ENCODE measurements around the gene BSN. TPM values are rescaled to one million over a fixed set of nuclear protein-coding genes. Genes with fewer than 3 reads are reported as not detected.

Gene BSN
- total RNA-seq, 4 donors from 2014 or later = 0.11 to 0.19 (median 0.16) TPM

DNA sequence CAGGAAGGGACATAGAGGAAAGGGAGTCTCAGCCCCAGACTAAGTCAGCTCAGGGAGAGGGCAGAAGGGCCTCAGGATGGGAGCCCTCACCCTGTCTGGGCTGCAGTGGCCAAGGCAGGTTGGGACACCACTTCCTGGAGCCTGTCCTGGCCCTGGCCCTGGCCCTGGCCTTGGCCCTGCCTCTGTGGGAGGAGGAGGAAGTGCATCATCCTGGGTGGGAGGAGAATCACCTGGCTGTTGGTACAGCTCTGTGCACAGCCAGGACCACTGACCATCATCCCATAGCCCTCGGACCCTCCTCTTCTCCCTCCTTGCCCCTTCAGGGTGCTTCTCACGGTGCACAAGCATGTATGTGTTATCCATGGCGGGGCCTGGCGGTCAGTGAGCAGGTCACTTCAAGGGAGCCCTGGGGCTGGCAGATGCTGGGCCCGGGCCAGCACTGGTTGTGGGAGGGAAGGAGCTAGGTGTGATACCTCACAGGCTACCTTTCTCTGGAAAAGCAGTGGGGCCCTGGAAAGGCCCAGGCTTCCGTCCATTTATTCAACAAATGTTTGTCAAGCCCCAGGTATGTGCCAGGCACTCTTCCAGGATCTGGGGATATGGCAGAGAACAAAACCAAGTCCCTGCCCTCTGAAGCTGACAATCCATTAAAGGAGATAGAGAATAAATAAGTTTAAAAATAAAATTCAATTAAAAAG, 111.7 kb downstream of the BSN start:
- Histone ChIP-seq H3K4me1 (peaks cover 0 to 13% (median 4%) of the 10 kb centered on the region in 3 donors), H3K9me3 (no peaks in the 10 kb centered on the region), H3K27me3 (peaks cover 0 to 52% (median 0%) of the 10 kb centered on the region in 4 donors), H3K4me3 (no peak overlapping the region), H3K36me3 (no peaks in the 10 kb centered on the region), H3K27ac (no peak overlapping the region)
- DNase-seq = no peak
- intact Hi-C loops (cut with DNase I) = no loop called here
- WGBS, 2 donors = 40 to 92% methylated on average over 1 to 2 of the region's 6 CpGs
- TF ChIP-seq, protein P1, sequence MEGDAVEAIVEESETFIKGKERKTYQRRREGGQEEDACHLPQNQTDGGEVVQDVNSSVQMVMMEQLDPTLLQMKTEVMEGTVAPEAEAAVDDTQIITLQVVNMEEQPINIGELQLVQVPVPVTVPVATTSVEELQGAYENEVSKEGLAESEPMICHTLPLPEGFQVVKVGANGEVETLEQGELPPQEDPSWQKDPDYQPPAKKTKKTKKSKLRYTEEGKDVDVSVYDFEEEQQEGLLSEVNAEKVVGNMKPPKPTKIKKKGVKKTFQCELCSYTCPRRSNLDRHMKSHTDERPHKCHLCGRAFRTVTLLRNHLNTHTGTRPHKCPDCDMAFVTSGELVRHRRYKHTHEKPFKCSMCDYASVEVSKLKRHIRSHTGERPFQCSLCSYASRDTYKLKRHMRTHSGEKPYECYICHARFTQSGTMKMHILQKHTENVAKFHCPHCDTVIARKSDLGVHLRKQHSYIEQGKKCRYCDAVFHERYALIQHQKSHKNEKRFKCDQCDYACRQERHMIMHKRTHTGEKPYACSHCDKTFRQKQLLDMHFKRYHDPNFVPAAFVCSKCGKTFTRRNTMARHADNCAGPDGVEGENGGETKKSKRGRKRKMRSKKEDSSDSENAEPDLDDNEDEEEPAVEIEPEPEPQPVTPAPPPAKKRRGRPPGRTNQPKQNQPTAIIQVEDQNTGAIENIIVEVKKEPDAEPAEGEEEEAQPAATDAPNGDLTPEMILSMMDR (IDR thresholded peaks at IDR 0.05) = no peak
- TF ChIP-seq POLR2A (IDR thresholded peaks at IDR 0.05) = no peak

DNA sequence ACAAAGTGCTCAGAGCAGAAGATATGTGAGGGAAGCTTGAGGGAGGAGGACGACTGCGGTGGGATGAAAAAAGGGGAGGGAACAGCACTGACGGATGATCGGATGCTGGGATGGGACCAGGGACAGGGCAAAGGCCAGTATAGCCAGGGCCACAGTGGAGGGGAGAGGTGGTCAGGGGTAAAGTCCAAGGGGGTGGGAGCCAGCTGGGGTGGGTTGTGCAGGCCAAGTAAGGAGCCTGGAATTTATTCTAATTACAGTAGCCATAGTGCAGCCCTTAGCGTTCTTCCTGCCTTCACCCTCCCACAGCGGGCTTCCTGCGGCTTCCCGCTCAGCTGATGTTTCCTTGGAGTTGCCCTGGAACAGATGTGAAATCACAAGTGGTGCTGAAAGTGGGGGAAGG, 112.3 kb downstream of the BSN start:
- Histone ChIP-seq H3K4me1 (peaks cover 0 to 13% (median 4%) of the 10 kb centered on the region in 3 donors), H3K27me3 (peaks cover 0 to 52% (median 0%) of the 10 kb centered on the region in 4 donors), H3K27ac (no peak overlapping the region), H3K36me3 (no peaks in the 10 kb centered on the region), H3K4me3 (no peak overlapping the region), H3K9me3 (no peaks in the 10 kb centered on the region)
- 70 to 71% methylated on average over 5 to 8 of the region's 8 CpGs for WGBS, 2 donors
- no peak for DNase-seq
- no peak for TF ChIP-seq POLR2A (IDR thresholded peaks at IDR 0.05)
- TF ChIP-seq, protein P1 (IDR thresholded peaks at IDR 0.05) = no peak
- intact Hi-C loops (cut with DNase I) = no loop called here

DNA sequence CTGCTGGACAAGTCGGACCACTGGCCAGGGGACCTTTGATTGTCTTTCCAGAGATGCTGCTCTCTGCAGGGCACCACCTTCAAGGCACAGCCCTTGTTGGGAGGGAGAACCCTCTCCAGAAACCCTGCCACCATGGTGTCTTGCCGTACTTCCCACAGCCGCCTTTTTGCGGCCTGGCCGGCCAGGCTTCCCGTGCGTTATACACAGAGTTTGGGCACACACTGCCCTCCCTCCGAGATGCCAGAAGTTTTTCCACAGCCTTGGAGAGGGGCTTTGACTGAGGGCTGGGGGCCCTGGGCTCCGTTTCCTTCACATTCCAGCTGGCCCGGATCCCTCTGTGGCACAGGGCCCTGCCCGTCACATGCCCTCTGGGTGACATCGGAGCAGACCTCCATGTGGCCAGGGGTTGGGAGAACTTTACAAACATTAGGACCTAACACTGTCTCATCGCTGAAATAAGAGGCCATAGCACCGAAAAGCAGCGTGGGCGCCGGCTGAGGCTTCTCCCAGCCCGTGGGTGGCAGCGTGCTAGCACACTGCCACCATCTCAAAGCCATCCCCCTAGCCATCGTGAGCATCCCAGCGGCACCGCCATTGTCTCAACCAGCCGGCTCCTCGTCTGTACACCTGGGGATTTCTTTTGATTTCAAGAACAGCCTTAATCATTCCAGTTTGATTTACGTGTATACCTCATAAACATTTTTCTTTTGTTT, 113.6 kb downstream of the BSN start:
- H3K9me3 ChIP-seq = no peaks in the 10 kb centered on the region
- TF ChIP-seq, protein P1 (IDR thresholded peaks at IDR 0.05) = no peak
- TF ChIP-seq POLR2A (IDR thresholded peaks at IDR 0.05) = no peak
- WGBS, 2 donors = 66 to 69% methylated on average over 13 of the region's 25 CpGs
- no peak overlapping the region for H3K4me3 ChIP-seq
- no peak for DNase-seq
- peaks cover 0 to 13% (median 4%) of the 10 kb centered on the region in 3 donors for H3K4me1 ChIP-seq
- peaks cover 0 to 43% (median 0%) of the 10 kb centered on the region in 4 donors for H3K27me3 ChIP-seq
- no peaks in the 10 kb centered on the region for H3K36me3 ChIP-seq
- H3K27ac ChIP-seq = no peak overlapping the region
- intact Hi-C loops (cut with DNase I) = no loop called here

DNA sequence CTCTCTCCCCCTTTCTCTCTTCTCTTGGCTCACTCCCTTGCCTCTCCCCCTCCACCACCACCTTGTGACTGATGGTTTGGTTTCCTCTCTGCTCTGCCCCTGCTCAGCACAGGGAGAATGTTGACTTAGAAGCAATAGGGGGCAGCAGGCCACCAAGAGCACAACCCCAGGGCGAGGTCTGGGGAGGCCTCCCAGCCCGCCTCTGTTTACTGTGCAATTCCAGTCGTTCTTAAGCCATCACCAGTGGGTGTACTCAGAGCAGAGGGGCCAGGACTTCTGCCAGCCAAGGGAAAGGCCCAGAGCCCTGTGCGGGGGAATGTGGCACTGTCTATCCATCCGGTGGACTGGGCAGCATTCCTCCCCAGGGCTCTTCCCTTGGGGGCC, 114.1 kb downstream of the BSN start:
- peaks cover 4 to 18% (median 8%) of the 10 kb centered on the region in 3 donors for H3K4me1 ChIP-seq
- no peak for TF ChIP-seq POLR2A (IDR thresholded peaks at IDR 0.05)
- TF ChIP-seq, protein P1 (IDR thresholded peaks at IDR 0.05) = no peak
- intact Hi-C loops (cut with DNase I) = no loop called here

DNA sequence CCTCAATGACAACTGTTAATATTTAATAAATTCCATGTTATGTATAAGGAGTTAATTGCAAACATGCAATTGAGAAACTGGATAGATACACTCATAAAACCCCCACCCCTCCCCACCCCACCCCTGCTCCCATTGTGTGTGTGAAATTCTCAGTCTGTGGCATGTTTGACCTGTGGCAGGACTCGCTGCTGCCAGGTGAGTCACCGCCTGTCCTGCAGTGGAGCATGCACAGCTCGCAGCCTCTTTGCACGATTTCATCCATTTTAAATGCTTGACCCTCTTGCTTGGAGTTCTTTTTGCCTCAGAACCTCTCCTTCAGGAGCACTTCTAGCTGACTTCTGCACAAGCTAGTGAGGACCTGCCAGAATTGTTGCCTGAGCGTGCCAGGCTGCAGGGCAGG, 114.6 kb downstream of the BSN start:
- H3K36me3 ChIP-seq = no peaks in the 10 kb centered on the region
- H3K4me1 ChIP-seq = peaks cover 5 to 23% (median 9%) of the 10 kb centered on the region in 3 donors
- no peak overlapping the region for H3K27ac ChIP-seq
- no peak for DNase-seq
- no peak for TF ChIP-seq POLR2A (IDR thresholded peaks at IDR 0.05)
- TF ChIP-seq, protein P1 (IDR thresholded peaks at IDR 0.05) = no peak
- no peak overlapping the region for H3K4me3 ChIP-seq
- H3K27me3 ChIP-seq = peaks cover 0 to 35% (median 0%) of the 10 kb centered on the region in 4 donors
- intact Hi-C loops (cut with DNase I) = no loop called here
- 24 to 59% methylated on average over 4 of the region's 5 CpGs for WGBS, 2 donors
- H3K9me3 ChIP-seq = no peaks in the 10 kb centered on the region

More for the DNA sequence above, 114.1 kb downstream of the BSN start:
- Histone ChIP-seq H3K27ac (no peak overlapping the region), H3K27me3 (peaks cover 0 to 38% (median 0%) of the 10 kb centered on the region in 4 donors), H3K9me3 (no peaks in the 10 kb centered on the region), H3K36me3 (no peaks in the 10 kb centered on the region), H3K4me3 (no peak overlapping the region)
- no peak for DNase-seq
- WGBS, 2 donors = 30% methylated on average over 4 of the region's 5 CpGs; no CpG with 5 or more reads in 1 of the 2 donors
